ENCODE measurements around the gene FKBP4.

GRCh38 chr12:2745655-2746054, 49.1 kb upstream of the FKBP4 start:
- TF ChIP-seq JUN (IDR thresholded peaks at IDR 0.05; ENCODE audit: borderline replicate concordance, insufficient read depth, insufficient read length, low read depth) (no peak), CTCF (IDR thresholded peaks at IDR 0.05; ENCODE audit: extremely low read depth in 1 of 2, insufficient read depth in 1 of 2, low read depth in 1 of 2, low read length in 2 of 2) (no peak), POLR2AphosphoS5 (IDR thresholded peaks at IDR 0.05; ENCODE audit: insufficient read depth, low read depth, low read length) (no peak), EZH2 (IDR thresholded peaks at IDR 0.05; ENCODE audit: borderline replicate concordance, low read depth, low read length, severe bottlenecking) (no peak), POLR2A (IDR thresholded peaks at IDR 0.05; ENCODE audit: low read depth, low read length) (no peak), MAX (IDR thresholded peaks at IDR 0.05; ENCODE audit: insufficient read depth, insufficient read length) (no peak), FOS (IDR thresholded peaks at IDR 0.05; ENCODE audit: borderline replicate concordance, insufficient read depth, low read length) (no peak)
